ENCODE data around the gene MUSTN1.

MUSTN1 gene

GRCh38 chr3:52834871-52835501 is at the start of gene MUSTN1:
Gene MUSTN1 (minus strand): TSS chr3:52835019. CDS start chr3:52834948, 71 bp downstream.
- peak in 1 of 2 experiments; percentile 1 for DNase-seq (ENCODE audit: low read depth in 2 of 2)

GRCh38 chr3:52882377-52882776 is 47.6 kb upstream of the MUSTN1 start:
- no peak for DNase-seq (ENCODE audit: low read depth in 2 of 2)

- no peak for DNase-seq (ENCODE audit: low read depth in 2 of 2)
These were observed 47.1 kb upstream of the MUSTN1 start for GRCh38 chr3:52881871-52882270.

GRCh38 chr3:52880474-52880873 is 45.7 kb upstream of the MUSTN1 start:
- no peak for DNase-seq (ENCODE audit: low read depth in 2 of 2)

- no peak for DNase-seq (ENCODE audit: low read depth in 2 of 2)
These were observed 45.2 kb upstream of the MUSTN1 start for GRCh38 chr3:52880047-52880446.

GRCh38 chr3:52879581-52879980 is 44.8 kb upstream of the MUSTN1 start:
- DNase-seq (ENCODE audit: low read depth in 2 of 2), result no peak

- DNase-seq (ENCODE audit: low read depth in 2 of 2), result no peak
These were observed 44.3 kb upstream of the MUSTN1 start for GRCh38 chr3:52879090-52879489.

- DNase-seq (ENCODE audit: low read depth in 2 of 2), result no peak
These were observed 42.3 kb upstream of the MUSTN1 start for GRCh38 chr3:52877085-52877484.

- DNase-seq (ENCODE audit: low read depth in 2 of 2), result no peak
These were observed 40.2 kb upstream of the MUSTN1 start for GRCh38 chr3:52874864-52875587.

GRCh38 chr3:52874160-52874701 is 39.4 kb upstream of the MUSTN1 start:
- no peak for DNase-seq (ENCODE audit: low read depth in 2 of 2)

GRCh38 chr3:52873433-52874159 is 38.8 kb upstream of the MUSTN1 start:
- DNase-seq (ENCODE audit: low read depth in 2 of 2), result no peak

- peak in 1 of 2 experiments; percentile 10 for DNase-seq (ENCODE audit: low read depth in 2 of 2)
These were observed 37.4 kb upstream of the MUSTN1 start for GRCh38 chr3:52872245-52872644.

- no peak for DNase-seq (ENCODE audit: low read depth in 2 of 2)
These were observed 36.9 kb upstream of the MUSTN1 start for GRCh38 chr3:52871761-52872160.

- no peak for DNase-seq (ENCODE audit: low read depth in 2 of 2)
These were observed 35.7 kb upstream of the MUSTN1 start for GRCh38 chr3:52870471-52870870.

GRCh38 chr3:52866427-52866826 is 31.6 kb upstream of the MUSTN1 start:
- DNase-seq (ENCODE audit: low read depth in 2 of 2), result no peak

GRCh38 chr3:52865994-52866393 is 31.2 kb upstream of the MUSTN1 start:
- DNase-seq (ENCODE audit: low read depth in 2 of 2), result no peak

GRCh38 chr3:52860424-52860768 is 25.6 kb upstream of the MUSTN1 start:
- no peak for DNase-seq (ENCODE audit: low read depth in 2 of 2)

- DNase-seq (ENCODE audit: low read depth in 2 of 2), result no peak
These were observed 25.0 kb upstream of the MUSTN1 start for GRCh38 chr3:52859686-52860423.

GRCh38 chr3:52857864-52858263 is 23.0 kb upstream of the MUSTN1 start:
- DNase-seq (ENCODE audit: low read depth in 2 of 2), result no peak

GRCh38 chr3:52857133-52857532 is 22.3 kb upstream of the MUSTN1 start:
- DNase-seq (ENCODE audit: low read depth in 2 of 2), result no peak

GRCh38 chr3:52856666-52857065 is 21.8 kb upstream of the MUSTN1 start:
- DNase-seq (ENCODE audit: low read depth in 2 of 2), result no peak

- DNase-seq (ENCODE audit: low read depth in 2 of 2), result no peak
These were observed 19.2 kb upstream of the MUSTN1 start for GRCh38 chr3:52854013-52854412.
